ENCODE measurements around the gene ITGAX. TPM values are rescaled to one million over a fixed set of nuclear protein-coding genes. Genes with fewer than 3 reads are reported as not detected.

ITGAX gene
- total RNA-seq, 1 donor from 2014 or later: 1.4 TPM

DNA sequence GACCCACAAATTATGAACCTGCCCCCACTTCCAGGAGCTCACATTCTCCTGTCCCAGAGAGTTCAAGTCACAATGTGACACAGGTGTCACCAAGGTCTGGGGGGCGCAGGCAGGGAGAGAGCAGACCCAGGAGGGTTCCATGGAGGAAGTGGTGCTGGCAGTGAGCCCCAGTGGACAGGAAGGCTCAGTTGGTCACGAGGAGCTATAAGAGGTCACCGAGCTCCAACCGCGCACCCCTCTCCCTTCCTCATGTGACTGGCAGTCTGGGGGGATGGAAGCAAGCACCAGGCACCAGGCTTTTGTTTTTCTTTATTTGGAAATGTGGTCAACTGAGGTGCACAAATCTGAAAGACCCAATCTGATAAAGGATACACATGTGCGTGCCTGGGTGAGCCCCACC is 40.7 kb downstream of the ITGAX start:
- DNase-seq: no peak
- no peak overlapping the region for H3K27ac ChIP-seq (replicated peaks)
- peaks cover 7% of the 10 kb centered on the region for H3K9me3 ChIP-seq (replicated peaks)
- H3K27me3 ChIP-seq (ENCODE audit: low read depth): peaks cover 56% of the 10 kb centered on the region
- TF ChIP-seq, protein P1, sequence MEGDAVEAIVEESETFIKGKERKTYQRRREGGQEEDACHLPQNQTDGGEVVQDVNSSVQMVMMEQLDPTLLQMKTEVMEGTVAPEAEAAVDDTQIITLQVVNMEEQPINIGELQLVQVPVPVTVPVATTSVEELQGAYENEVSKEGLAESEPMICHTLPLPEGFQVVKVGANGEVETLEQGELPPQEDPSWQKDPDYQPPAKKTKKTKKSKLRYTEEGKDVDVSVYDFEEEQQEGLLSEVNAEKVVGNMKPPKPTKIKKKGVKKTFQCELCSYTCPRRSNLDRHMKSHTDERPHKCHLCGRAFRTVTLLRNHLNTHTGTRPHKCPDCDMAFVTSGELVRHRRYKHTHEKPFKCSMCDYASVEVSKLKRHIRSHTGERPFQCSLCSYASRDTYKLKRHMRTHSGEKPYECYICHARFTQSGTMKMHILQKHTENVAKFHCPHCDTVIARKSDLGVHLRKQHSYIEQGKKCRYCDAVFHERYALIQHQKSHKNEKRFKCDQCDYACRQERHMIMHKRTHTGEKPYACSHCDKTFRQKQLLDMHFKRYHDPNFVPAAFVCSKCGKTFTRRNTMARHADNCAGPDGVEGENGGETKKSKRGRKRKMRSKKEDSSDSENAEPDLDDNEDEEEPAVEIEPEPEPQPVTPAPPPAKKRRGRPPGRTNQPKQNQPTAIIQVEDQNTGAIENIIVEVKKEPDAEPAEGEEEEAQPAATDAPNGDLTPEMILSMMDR (IDR thresholded peaks at IDR 0.05; ENCODE audit: borderline replicate concordance): no peak
- intact Hi-C loops (cut with micrococcal nuclease): no loop called here
- H3K4me3 ChIP-seq: no peak overlapping the region
- H3K4me1 ChIP-seq: no peaks in the 10 kb centered on the region
- H3K36me3 ChIP-seq: no peaks in the 10 kb centered on the region

DNA sequence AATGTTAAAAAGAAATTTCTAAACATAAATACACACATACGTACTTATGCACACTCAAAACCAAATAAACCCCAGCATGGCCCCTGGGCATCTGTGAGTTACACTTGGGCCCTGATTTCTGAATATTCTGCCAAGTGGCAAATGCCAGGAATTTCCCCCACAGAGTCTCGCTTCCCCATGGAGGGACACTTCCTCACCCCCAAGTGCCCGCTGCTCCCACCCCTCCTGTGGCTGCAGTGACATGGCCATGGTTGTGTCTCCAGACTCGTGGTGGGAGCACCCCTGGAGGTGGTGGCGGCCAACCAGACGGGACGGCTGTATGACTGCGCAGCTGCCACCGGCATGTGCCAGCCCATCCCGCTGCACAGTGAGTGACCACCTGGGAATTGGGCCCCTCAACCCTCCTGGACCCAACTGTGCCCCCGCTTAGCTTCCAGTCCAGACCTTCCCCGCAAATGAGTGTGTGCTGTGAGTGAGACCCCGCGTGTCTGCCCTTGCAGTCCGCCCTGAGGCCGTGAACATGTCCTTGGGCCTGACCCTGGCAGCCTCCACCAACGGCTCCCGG is 42.2 kb downstream of the ITGAX start:
- DNase-seq: no peak
- Histone ChIP-seq H3K27ac (replicated peaks) (no peak overlapping the region), H3K9me3 (replicated peaks) (peaks cover 7% of the 10 kb centered on the region), H3K4me1 (no peaks in the 10 kb centered on the region), H3K4me3 (no peak overlapping the region), H3K36me3 (no peaks in the 10 kb centered on the region), H3K27me3 (ENCODE audit: low read depth) (peaks cover 54% of the 10 kb centered on the region)
- TF ChIP-seq, protein P1 (IDR thresholded peaks at IDR 0.05; ENCODE audit: borderline replicate concordance): no peak
- intact Hi-C loops (cut with micrococcal nuclease): no loop called here

DNA sequence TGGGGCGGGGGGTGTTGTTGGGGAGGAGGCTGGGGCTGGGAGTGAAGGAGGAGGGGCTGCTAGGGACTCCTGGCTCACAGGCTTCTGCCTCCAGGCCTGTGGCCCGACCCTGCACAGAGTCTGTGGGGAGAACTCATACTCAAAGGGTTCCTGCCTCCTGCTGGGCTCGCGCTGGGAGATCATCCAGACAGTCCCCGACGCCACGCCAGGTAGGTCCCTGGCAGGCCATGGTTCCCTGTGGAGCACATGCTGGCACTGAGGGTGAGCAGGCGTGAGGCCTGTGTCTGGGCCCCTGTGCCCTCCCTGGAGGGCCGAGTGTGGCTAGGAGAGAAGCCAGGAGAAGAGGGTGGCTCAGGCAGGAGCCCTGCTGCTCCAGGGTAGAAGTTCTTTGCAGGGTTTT is 42.7 kb downstream of the ITGAX start:
- intact Hi-C loops (cut with micrococcal nuclease): no loop called here
- Histone ChIP-seq H3K4me3 (no peak overlapping the region), H3K9me3 (replicated peaks) (peaks cover 7% of the 10 kb centered on the region), H3K27ac (replicated peaks) (no peak overlapping the region), H3K27me3 (ENCODE audit: low read depth) (peaks cover 49% of the 10 kb centered on the region), H3K4me1 (no peaks in the 10 kb centered on the region), H3K36me3 (no peaks in the 10 kb centered on the region)
- no peak for DNase-seq
- TF ChIP-seq, protein P1 (IDR thresholded peaks at IDR 0.05; ENCODE audit: borderline replicate concordance): no peak

DNA sequence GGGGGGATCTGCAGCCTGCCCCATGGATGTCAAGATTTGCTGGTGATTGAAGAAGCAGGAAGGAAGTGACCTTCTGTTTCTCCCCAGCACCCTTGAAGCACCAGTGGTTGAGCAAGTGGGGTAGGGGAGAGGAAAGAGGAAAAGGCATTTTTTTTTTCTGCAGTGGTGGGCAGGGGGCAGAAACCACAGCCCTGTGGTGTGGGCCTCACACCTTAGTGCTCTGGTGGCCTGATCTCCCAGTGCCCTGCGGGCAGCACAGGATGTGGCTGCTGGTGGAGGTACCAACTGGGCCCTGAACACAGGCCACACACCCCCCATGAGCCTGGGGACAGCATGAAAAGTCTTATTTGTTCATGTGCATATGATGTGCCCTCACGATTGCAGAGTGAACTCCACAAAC is 45.2 kb downstream of the ITGAX start:
- H3K4me1 ChIP-seq: no peaks in the 10 kb centered on the region
- TF ChIP-seq, protein P1 (IDR thresholded peaks at IDR 0.05; ENCODE audit: borderline replicate concordance): no peak
- H3K9me3 ChIP-seq (replicated peaks): peaks cover 7% of the 10 kb centered on the region
- peaks cover 28% of the 10 kb centered on the region for H3K27me3 ChIP-seq (ENCODE audit: low read depth)
- no peak overlapping the region for H3K27ac ChIP-seq (replicated peaks)
- intact Hi-C loops (cut with micrococcal nuclease): no loop called here
- DNase-seq: no peak
- H3K4me3 ChIP-seq: no peak overlapping the region
- H3K36me3 ChIP-seq: no peaks in the 10 kb centered on the region

DNA sequence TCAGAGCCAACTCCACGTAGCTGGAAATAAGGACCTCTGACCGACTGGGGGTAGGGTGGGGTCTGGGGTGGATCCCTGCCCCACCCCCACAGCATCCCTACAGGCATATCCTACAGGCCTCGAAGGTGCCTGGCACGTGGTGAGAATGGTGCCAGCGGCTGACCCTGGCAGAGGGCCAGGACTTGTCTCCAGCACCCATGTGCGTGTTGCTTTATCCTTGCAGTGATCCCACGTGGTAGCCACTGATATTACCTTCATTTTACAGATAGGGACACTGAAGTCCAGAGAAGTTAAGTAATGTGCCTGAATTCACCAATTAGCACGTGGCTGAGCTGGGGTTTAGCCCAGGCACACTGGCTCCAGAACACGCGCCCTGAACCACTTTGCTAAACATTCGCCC is 46.5 kb downstream of the ITGAX start:
- TF ChIP-seq, protein P1 (IDR thresholded peaks at IDR 0.05; ENCODE audit: borderline replicate concordance): no peak
- no peak for DNase-seq
- H3K27me3 ChIP-seq (ENCODE audit: low read depth): peaks cover 16% of the 10 kb centered on the region
- no peaks in the 10 kb centered on the region for H3K36me3 ChIP-seq
- no peak overlapping the region for H3K4me3 ChIP-seq
- H3K9me3 ChIP-seq (replicated peaks): peaks cover 7% of the 10 kb centered on the region
- no peaks in the 10 kb centered on the region for H3K4me1 ChIP-seq
- intact Hi-C loops (cut with micrococcal nuclease): no loop called here
- H3K27ac ChIP-seq (replicated peaks): no peak overlapping the region

Measured in left ventricle myocardium inferior (tissue), 1 donor.